ENCODE measurements around the gene XRCC1. TPM values are rescaled to one million over a fixed set of nuclear protein-coding genes. Genes with fewer than 3 reads are reported as not detected.

The XRCC1 gene
- total and polyA plus RNA-seq, 7 donors = 8.8 to 31.8 (median 19.9) TPM

- TF ChIP-seq POLR2A (IDR thresholded peaks at IDR 0.05) = no peak
- TF ChIP-seq CTCF (IDR thresholded peaks at IDR 0.05) = no peak
- TF ChIP-seq POLR2AphosphoS5 (IDR thresholded peaks at IDR 0.05) = no peak
- no peak for TF ChIP-seq EP300 (IDR thresholded peaks at IDR 0.05)
- Histone ChIP-seq H3K4me1 (peaks cover 0 to 41% (median 38%) of the 10 kb centered on the region in 4 donors), H3K36me3 (no peaks in the 10 kb centered on the region), H3K27me3 (no peaks in the 10 kb centered on the region), H3K9me3 (no peaks in the 10 kb centered on the region), H3K27ac (no peak overlapping the region), H3K4me3 (no peak overlapping the region)
- WGBS, 2 donors = 74 to 85% methylated on average over 3 of the region's 3 CpGs
- DNase-seq = no peak
- intact Hi-C loops (cut with DNase I) = no loop called here
Measured at GRCh38 chr19:43578787-43579186, 3.5 kb upstream of the XRCC1 start.

- H3K27me3 ChIP-seq = no peaks in the 10 kb centered on the region
- H3K4me1 ChIP-seq = peaks cover 0 to 31% (median 28%) of the 10 kb centered on the region in 4 donors
- peak overlapping the region; percentile 69 to 86 (median 78) for H3K27ac ChIP-seq
- DNase-seq = no peak
- no peak for TF ChIP-seq CTCF (IDR thresholded peaks at IDR 0.05)
- no peak for TF ChIP-seq EP300 (IDR thresholded peaks at IDR 0.05)
- TF ChIP-seq POLR2AphosphoS5 (IDR thresholded peaks at IDR 0.05) = no peak
- no peak for TF ChIP-seq POLR2A (IDR thresholded peaks at IDR 0.05)
- no peaks in the 10 kb centered on the region for H3K9me3 ChIP-seq
- peak overlapping the region; percentile 16 to 77 (median 50) for H3K4me3 ChIP-seq
- peaks cover 0 to 8% (median 0%) of the 10 kb centered on the region in 4 donors for H3K36me3 ChIP-seq
- 70 to 74% methylated on average over 37 of the region's 37 CpGs for WGBS, 2 donors
- intact Hi-C loops (cut with DNase I) = loop anchor here (1.0 kb wide), 1 partner anchor 20 kb away; the partner anchor contains the start of genes IRGQ and ZNF576
Measured at GRCh38 chr19:43575955-43576878, 890 bp upstream of the XRCC1 start.

- Histone ChIP-seq H3K27me3 (no peaks in the 10 kb centered on the region), H3K27ac (peak overlapping the region; percentile 86 to 88 (median 86)), H3K9me3 (no peaks in the 10 kb centered on the region), H3K36me3 (peaks cover 0 to 9% (median 0%) of the 10 kb centered on the region in 4 donors), H3K4me3 (peak overlapping the region; percentile 58 to 79 (median 76)), H3K4me1 (peaks cover 0 to 17% (median 14%) of the 10 kb centered on the region in 4 donors)
- DNase-seq = no peak
- no peak for TF ChIP-seq CTCF (IDR thresholded peaks at IDR 0.05)
- intact Hi-C loops (cut with DNase I) = loop anchor here (1.0 to 5.0 kb wide), 2 partner anchors 22 to 37 kb away; partner anchors contain the start of genes IRGQ and ZNF576
- 29 to 39% methylated on average over 12 of the region's 12 CpGs for WGBS, 2 donors
Measured at GRCh38 chr19:43574424-43575155, 737 bp downstream of the XRCC1 start.

GRCh38 chr19:43572171-43572588 is 3.1 kb downstream of the XRCC1 start:
- no peak for DNase-seq
- WGBS, 2 donors = 20 to 73% methylated on average over 3 of the region's 3 CpGs

More at GRCh38 chr19:43572171-43572588, 3.1 kb downstream of the XRCC1 start:
- peaks cover 0 to 9% (median 0%) of the 10 kb centered on the region in 4 donors for H3K36me3 ChIP-seq
- no peak overlapping the region for H3K27ac ChIP-seq
- no peak for TF ChIP-seq POLR2A (IDR thresholded peaks at IDR 0.05)
- no peak overlapping the region for H3K4me3 ChIP-seq
- H3K27me3 ChIP-seq = no peaks in the 10 kb centered on the region
- intact Hi-C loops (cut with DNase I) = loop anchor here (5.0 kb wide), 1 partner anchor 35 kb away; no protein-coding TSS in a partner anchor
- no peaks in the 10 kb centered on the region for H3K9me3 ChIP-seq
- peaks cover 0 to 17% (median 14%) of the 10 kb centered on the region in 4 donors for H3K4me1 ChIP-seq
